ENCODE measurements around the gene TIE1.

Gene TIE1

DNA sequence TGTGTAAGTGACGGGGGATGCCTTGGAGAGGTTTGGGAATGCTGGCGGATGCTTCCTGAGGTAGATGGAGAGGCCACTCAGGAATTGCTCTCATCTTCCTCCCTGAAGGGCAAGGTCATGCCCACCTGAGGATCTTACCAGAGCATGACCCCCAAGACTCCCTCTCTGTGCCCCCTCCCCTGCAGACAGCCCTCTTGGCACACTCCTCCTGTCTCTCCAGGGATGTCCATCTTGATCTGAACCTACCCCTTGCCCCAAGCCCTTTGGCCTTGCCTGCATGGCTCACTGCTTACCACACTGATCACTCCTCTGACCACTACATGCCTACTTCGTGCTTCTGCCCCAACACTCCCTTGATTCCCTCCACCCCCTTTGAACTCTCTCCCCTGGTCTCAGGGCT is 19.0 kb downstream of the TIE1 start:
- in situ Hi-C loops (cut with HindIII; ENCODE audit: low sequenced_read_pairs) = no loop called here
- no peak for DNase-seq (ENCODE audit: low read depth, low spot score)
- no peak for TF ChIP-seq CTCF (IDR thresholded peaks at IDR 0.05; ENCODE audit: low read depth, low read length)
- H3K4me3 ChIP-seq (ENCODE audit: low read depth, low read length) = no peak overlapping the region

DNA sequence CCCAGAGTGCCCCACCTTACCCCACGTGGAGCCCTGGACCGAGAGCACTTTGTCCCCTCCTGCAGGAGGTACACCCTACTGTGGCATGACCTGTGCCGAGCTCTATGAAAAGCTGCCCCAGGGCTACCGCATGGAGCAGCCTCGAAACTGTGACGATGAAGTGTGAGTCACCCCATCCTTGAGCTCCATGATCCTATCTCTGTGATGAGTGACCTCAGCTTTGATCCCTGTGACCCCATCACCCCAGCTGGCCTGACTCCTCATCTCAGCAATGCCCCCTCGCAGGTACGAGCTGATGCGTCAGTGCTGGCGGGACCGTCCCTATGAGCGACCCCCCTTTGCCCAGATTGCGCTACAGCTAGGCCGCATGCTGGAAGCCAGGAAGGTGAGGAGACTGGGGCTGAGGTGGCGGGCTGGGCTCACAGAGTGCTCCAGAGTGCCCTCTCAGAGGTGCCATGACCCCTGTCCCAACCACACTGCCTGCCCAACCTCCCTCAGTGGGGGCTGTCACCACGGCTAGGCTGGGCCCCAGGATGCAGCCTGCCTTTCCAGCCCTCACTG is 20.6 kb downstream of the TIE1 start:
- no peak overlapping the region for H3K4me3 ChIP-seq (ENCODE audit: low read depth, low read length)
- no peak for DNase-seq (ENCODE audit: low read depth, low spot score)
- in situ Hi-C loops (cut with HindIII; ENCODE audit: low sequenced_read_pairs) = no loop called here
- TF ChIP-seq CTCF (IDR thresholded peaks at IDR 0.05; ENCODE audit: low read depth, low read length) = no peak

- in situ Hi-C loops (cut with HindIII; ENCODE audit: low sequenced_read_pairs) = no loop called here
- TF ChIP-seq CTCF (IDR thresholded peaks at IDR 0.05; ENCODE audit: low read depth, low read length) = no peak
Observed at GRCh38 chr1:43322506-43322905, 21.7 kb downstream of the TIE1 start.

GRCh38 chr1:43324810-43325209 is 24.0 kb downstream of the TIE1 start:
- TF ChIP-seq CTCF (IDR thresholded peaks at IDR 0.05; ENCODE audit: low read depth, low read length) = no peak
- in situ Hi-C loops (cut with HindIII; ENCODE audit: low sequenced_read_pairs) = no loop called here
- H3K4me3 ChIP-seq (ENCODE audit: low read depth, low read length) = no peak overlapping the region
- DNase-seq (ENCODE audit: low read depth, low spot score) = no peak

More at GRCh38 chr1:43322506-43322905, 21.7 kb downstream of the TIE1 start:
- no peak for DNase-seq (ENCODE audit: low read depth, low spot score)
- H3K4me3 ChIP-seq (ENCODE audit: low read depth, low read length) = no peak overlapping the region

DNA sequence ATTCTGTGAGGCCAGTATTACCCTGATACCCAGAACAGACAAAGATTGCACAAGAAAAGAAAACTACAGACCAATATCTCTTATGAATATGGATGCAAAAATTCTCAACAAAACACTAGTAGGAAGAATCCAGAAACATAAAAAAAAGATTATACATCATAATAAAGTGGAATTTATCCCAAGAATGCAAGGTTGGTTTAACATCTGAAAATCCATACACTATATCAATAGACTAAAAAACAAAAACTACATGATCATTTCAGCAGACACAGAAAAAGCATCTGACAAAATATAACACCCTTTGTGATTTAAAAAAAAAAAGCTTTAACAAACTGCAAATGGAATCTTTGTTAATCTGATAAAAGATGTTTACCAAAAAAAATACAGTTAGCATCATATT is 24.6 kb downstream of the TIE1 start:
- in situ Hi-C loops (cut with HindIII; ENCODE audit: low sequenced_read_pairs) = no loop called here
- TF ChIP-seq CTCF (IDR thresholded peaks at IDR 0.05; ENCODE audit: low read depth, low read length) = no peak
- no peak for DNase-seq (ENCODE audit: low read depth, low spot score)
- no peak overlapping the region for H3K4me3 ChIP-seq (ENCODE audit: low read depth, low read length)

GRCh38 chr1:43327549-43328292 is 26.9 kb downstream of the TIE1 start:
- TF ChIP-seq CTCF (IDR thresholded peaks at IDR 0.05; ENCODE audit: low read depth, low read length) = no peak
- H3K4me3 ChIP-seq (ENCODE audit: low read depth, low read length) = no peak overlapping the region
- DNase-seq (ENCODE audit: low read depth, low spot score) = no peak
- in situ Hi-C loops (cut with HindIII; ENCODE audit: low sequenced_read_pairs) = no loop called here

Measured in astrocyte of the spinal cord (primary cell).